Smooth muscle cell (in vitro differentiated cells): ENCODE measurements around the gene CUL3. TPM values are rescaled to one million over a fixed set of nuclear protein-coding genes. Genes with fewer than 3 reads are reported as not detected.
A peak's percentile ranks its signal among the peaks of the same experiment; 100 is the strongest.

Experiments
- DNase-seq: peaks from one replicate; lab custom pipeline; 2025; ENCODE audit not compliant: unreplicated experiment; lab: John Stamatoyannopoulos, UW
- H2AFZ ChIP-seq: fragments of 200-600 bp; sonication (generic); 2 replicates; pipeline ENCODE4 v1.6.0; 2016; ENCODE audit warnings: antibody characterized with exemption, low read depth, mild to moderate bottlenecking
- H3F3A ChIP-seq: fragments of 200-600 bp; sonication (generic); 2 replicates; pipeline ENCODE4 v1.6.0; 2017; ENCODE audit warnings: antibody characterized with exemption, low read depth
- H3K27ac ChIP-seq: fragments of 200-600 bp; sonication (generic); 2 replicates; pipeline ENCODE4 v1.5.1; 2016; ENCODE audit warnings: low read depth, mild to moderate bottlenecking
- H3K27me3 ChIP-seq: fragments of 200-600 bp; sonication (generic); 2 replicates; pipeline ENCODE4 v1.6.1; 2016; ENCODE audit warnings: low read depth, mild to moderate bottlenecking
- H3K36me3 ChIP-seq: fragments of 200-600 bp; sonication (generic); 2 replicates; pipeline ENCODE4 v1.5.1; 2016; ENCODE audit warnings: low read depth
- H3K4me1 ChIP-seq: fragments of 200-600 bp; sonication (generic); 2 replicates; pipeline ENCODE4 v1.5.1; 2016; ENCODE audit warnings: low read depth
- H3K4me2 ChIP-seq: fragments of 200-600 bp; sonication (generic); 2 replicates; pipeline ENCODE4 v1.6.0; 2016; ENCODE audit warnings: mild to moderate bottlenecking
- H3K4me3 ChIP-seq: fragments of 200-600 bp; sonication (generic); 2 replicates; pipeline ENCODE4 v1.5.1; 2016; ENCODE audit warnings: mild to moderate bottlenecking
- H3K79me2 ChIP-seq: fragments of 200-600 bp; sonication (generic); 2 replicates; pipeline ENCODE4 v1.6.0; 2016; ENCODE audit warnings: low read depth, mild to moderate bottlenecking
- H3K9ac ChIP-seq: fragments of 200-600 bp; sonication (generic); 2 replicates; pipeline ENCODE4 v1.6.0; 2016; ENCODE audit warnings: low read depth
- H3K9me3 ChIP-seq: fragments of 200-600 bp; sonication (generic); replicated peaks from 2 replicates; pipeline ENCODE4 v1.5.1; 2016; ENCODE audit warnings: low read depth
- H4K20me1 ChIP-seq: fragments of 200-600 bp; sonication (generic); 2 replicates; pipeline ENCODE4 v1.6.0; 2016; ENCODE audit warnings: low read depth
- CTCF ChIP-seq: fragments of 200-600 bp; sonication (generic); IDR thresholded peaks from 2 replicates; pipeline ENCODE4 v1.5.1; 2017; ENCODE audit warnings: borderline replicate concordance, mild to moderate bottlenecking, antibody characterized with exemption; ENCODE audit not compliant: insufficient read depth, poor library complexity, severe bottlenecking
- WGBS: methylation state at CpG from one replicate; pipeline ENCODE4 v1.1.7; 2016; ENCODE audit warnings: low lambda C conversion rate; 5-methylcytosine and 5-hydroxymethylcytosine counted together
- polyA plus RNA-seq: library from polyadenylated mRNA; unstranded; fragments of >200 nt; fragmentation: Nextera tagmentation; extraction: Ambion mirVana; gene quantifications from 2 replicates; pipeline ENCODE4 v1.2.1, GENCODE V29; 2016
- total RNA-seq: library from RNA; depleted of rRNA; stranded (reverse); fragments of >200 nt; gene quantifications from 2 replicates; pipeline ENCODE4 v1.2.3, GENCODE V29; 2014

CUL3 gene
- total and polyA plus RNA-seq, 2 experiments from 2014 or later = 65.8 to 109 TPM

- Histone ChIP-seq H3K36me3 (no peaks in the 10 kb centered on the region), H3K27ac (no peak overlapping the region), H3K4me2 (no peak overlapping the region), H3K4me1 (peaks cover 42% of the 10 kb centered on the region), H3K27me3 (no peaks in the 10 kb centered on the region), H4K20me1 (peaks cover 100% of the 10 kb centered on the region), H3K79me2 (peaks cover 100% of the 10 kb centered on the region), H3K9ac (no peak overlapping the region), H3F3A (no peaks in the 10 kb centered on the region), H3K9me3 (no peaks in the 10 kb centered on the region), H2AFZ (no peak overlapping the region), H3K4me3 (no peak overlapping the region)
- no peak for TF ChIP-seq CTCF
- 88% methylated on average over 1 of the region's 1 CpG for WGBS
- DNase-seq = no peak
These were observed 11.4 kb downstream of the CUL3 start for GRCh38 chr2:224573724-224574123.

- peaks cover 100% of the 10 kb centered on the region for H4K20me1 ChIP-seq
- no peaks in the 10 kb centered on the region for H3F3A ChIP-seq
- H3K4me1 ChIP-seq = peaks cover 43% of the 10 kb centered on the region
- H2AFZ ChIP-seq = no peak overlapping the region
- no peak for TF ChIP-seq CTCF
- 88% methylated on average over 4 of the region's 4 CpGs for WGBS
- H3K36me3 ChIP-seq = no peaks in the 10 kb centered on the region
- no peaks in the 10 kb centered on the region for H3K9me3 ChIP-seq
- no peak for DNase-seq
- no peak overlapping the region for H3K9ac ChIP-seq
- no peak overlapping the region for H3K27ac ChIP-seq
- H3K79me2 ChIP-seq = peaks cover 100% of the 10 kb centered on the region
- no peak overlapping the region for H3K4me2 ChIP-seq
- no peaks in the 10 kb centered on the region for H3K27me3 ChIP-seq
- no peak overlapping the region for H3K4me3 ChIP-seq
These were observed 12.8 kb downstream of the CUL3 start for GRCh38 chr2:224572338-224572737.

- Histone ChIP-seq H3K36me3 (peaks cover 7% of the 10 kb centered on the region), H3K9ac (no peak overlapping the region)
- 65% methylated on average over 4 of the region's 4 CpGs for WGBS
These were observed 14.7 kb downstream of the CUL3 start for GRCh38 chr2:224570328-224570993.

More at GRCh38 chr2:224570328-224570993, 14.7 kb downstream of the CUL3 start:
- Histone ChIP-seq H3F3A (peaks cover 3% of the 10 kb centered on the region), H3K27me3 (no peaks in the 10 kb centered on the region), H3K27ac (peak overlapping the region; percentile 8), H3K9me3 (no peaks in the 10 kb centered on the region), H3K4me2 (no peak overlapping the region), H3K4me1 (peaks cover 37% of the 10 kb centered on the region), H3K4me3 (no peak overlapping the region), H3K79me2 (peaks cover 100% of the 10 kb centered on the region), H4K20me1 (peaks cover 99% of the 10 kb centered on the region), H2AFZ (no peak overlapping the region)
- TF ChIP-seq CTCF = no peak
- no peak for DNase-seq
